NB4 (cell line): Measurements from ENCODE around the gene ZFP36L1.

Source experiments
- MYC ChIP-seq: IDR thresholded peaks from 2 replicates; pipeline ENCODE4 v1.6.1; 2011; ENCODE audit warnings: low read depth, low read length
- POLR2A ChIP-seq: IDR thresholded peaks from 2 replicates; pipeline ENCODE4 v1.6.1; 2011; ENCODE audit warnings: mild to moderate bottlenecking; ENCODE audit not compliant: insufficient read length; ENCODE audit errors: extremely low read depth
- TF ChIP-seq, protein P1 (sequence below): IDR thresholded peaks from one replicate; pipeline ENCODE4 v1.5.1; 2012; ENCODE audit warnings: low read depth, low read length
- TF ChIP-seq, protein P2 (sequence below): IDR thresholded peaks from 2 replicates; pipeline ENCODE4 v1.6.1; 2011; ENCODE audit warnings: low read depth, low read length

DNA sequence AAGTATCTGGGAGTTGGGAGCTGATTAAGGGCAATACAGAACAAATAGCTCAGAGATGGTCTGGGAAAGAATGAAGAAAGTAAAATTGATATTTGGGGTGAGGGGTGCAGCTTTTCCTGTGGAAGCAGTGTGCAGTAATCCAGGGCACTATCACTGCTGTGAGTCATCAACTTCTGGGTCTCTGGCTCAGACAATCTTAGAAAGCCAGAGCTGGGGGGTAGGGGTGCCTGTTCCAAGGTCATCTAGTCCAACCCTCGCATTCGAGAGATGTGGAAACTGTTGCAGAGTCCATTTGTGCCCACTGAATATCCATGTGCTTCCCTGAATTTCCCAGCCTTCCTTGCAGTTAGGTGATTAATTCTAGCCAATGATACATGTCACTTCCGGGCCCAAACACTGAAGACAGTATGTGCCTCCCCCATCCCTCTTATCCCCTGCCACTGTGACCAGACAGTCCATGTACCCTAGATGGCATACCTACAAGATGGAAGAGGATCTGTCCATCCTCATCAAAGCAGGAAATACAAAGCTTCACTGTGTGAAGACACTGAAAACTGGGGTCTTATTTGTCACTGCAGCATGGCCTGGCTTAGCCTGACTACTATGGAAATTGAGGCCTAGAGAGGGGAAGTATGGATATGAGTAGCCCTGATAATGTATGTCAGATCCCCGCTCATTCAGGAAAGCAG, 51.9 kb downstream of the ZFP36L1 start:
- TF ChIP-seq, protein P1, sequence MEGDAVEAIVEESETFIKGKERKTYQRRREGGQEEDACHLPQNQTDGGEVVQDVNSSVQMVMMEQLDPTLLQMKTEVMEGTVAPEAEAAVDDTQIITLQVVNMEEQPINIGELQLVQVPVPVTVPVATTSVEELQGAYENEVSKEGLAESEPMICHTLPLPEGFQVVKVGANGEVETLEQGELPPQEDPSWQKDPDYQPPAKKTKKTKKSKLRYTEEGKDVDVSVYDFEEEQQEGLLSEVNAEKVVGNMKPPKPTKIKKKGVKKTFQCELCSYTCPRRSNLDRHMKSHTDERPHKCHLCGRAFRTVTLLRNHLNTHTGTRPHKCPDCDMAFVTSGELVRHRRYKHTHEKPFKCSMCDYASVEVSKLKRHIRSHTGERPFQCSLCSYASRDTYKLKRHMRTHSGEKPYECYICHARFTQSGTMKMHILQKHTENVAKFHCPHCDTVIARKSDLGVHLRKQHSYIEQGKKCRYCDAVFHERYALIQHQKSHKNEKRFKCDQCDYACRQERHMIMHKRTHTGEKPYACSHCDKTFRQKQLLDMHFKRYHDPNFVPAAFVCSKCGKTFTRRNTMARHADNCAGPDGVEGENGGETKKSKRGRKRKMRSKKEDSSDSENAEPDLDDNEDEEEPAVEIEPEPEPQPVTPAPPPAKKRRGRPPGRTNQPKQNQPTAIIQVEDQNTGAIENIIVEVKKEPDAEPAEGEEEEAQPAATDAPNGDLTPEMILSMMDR: no peak
- TF ChIP-seq POLR2A (no peak), MYC (no peak)
- TF ChIP-seq, protein P2, sequence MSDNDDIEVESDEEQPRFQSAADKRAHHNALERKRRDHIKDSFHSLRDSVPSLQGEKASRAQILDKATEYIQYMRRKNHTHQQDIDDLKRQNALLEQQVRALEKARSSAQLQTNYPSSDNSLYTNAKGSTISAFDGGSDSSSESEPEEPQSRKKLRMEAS: no peak
